Fibroblast of villous mesenchyme (primary cell): Measurements from ENCODE around the gene LIMK2. TPM values are rescaled to one million over a fixed set of nuclear protein-coding genes. Genes with fewer than 3 reads are reported as not detected.
"Not testable (repeated sequence)": the region's sequence is repeated elsewhere in the genome, so short reads cannot be mapped to it uniquely, and the experiment has no call there.

ENCODE experiments used
- DNase-seq: peaks from one replicate; pipeline ENCODE4 v3.0.0-alpha.2; 2010; ENCODE audit warnings: low read depth
- H3K4me3 ChIP-seq: 2 replicates; pipeline ENCODE4 v1.5.1; 2011; ENCODE audit warnings: low read depth, mild to moderate bottlenecking, low read length
- total RNA-seq: library from RNA; depleted of rRNA; stranded (reverse); fragments of >200 nt; gene quantifications from 2 replicates; pipeline ENCODE4 v1.2.3, GENCODE V29; 2012
- TF ChIP-seq, protein P1 (sequence below): IDR thresholded peaks from 2 replicates; pipeline ENCODE4 v1.5.1; 2012; ENCODE audit warnings: low read depth, mild to moderate bottlenecking, low read length; ENCODE audit not compliant: insufficient read depth

The LIMK2 gene
- total RNA-seq, 1 donor, result 50.1 TPM

DNA sequence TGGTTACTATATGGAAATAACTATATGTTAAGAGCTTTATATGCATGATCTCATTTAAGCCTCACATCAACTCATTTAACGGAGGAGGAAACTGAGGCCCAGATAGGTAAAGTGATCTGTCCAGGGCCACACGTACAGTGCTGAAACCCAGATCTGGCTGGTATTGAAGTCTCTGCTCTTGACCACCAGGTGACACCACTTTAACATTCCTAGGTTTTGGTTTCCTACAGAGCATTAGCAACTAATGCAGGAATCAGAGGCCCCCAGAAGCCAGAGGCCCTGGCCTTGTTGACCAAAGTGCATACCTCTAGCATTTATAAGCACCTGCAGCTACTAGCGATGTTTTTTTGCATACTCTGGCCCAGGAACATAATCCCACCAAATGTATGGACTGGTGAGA, 12.9 kb upstream of the LIMK2 start:
- no peak for DNase-seq
- TF ChIP-seq, protein P1, sequence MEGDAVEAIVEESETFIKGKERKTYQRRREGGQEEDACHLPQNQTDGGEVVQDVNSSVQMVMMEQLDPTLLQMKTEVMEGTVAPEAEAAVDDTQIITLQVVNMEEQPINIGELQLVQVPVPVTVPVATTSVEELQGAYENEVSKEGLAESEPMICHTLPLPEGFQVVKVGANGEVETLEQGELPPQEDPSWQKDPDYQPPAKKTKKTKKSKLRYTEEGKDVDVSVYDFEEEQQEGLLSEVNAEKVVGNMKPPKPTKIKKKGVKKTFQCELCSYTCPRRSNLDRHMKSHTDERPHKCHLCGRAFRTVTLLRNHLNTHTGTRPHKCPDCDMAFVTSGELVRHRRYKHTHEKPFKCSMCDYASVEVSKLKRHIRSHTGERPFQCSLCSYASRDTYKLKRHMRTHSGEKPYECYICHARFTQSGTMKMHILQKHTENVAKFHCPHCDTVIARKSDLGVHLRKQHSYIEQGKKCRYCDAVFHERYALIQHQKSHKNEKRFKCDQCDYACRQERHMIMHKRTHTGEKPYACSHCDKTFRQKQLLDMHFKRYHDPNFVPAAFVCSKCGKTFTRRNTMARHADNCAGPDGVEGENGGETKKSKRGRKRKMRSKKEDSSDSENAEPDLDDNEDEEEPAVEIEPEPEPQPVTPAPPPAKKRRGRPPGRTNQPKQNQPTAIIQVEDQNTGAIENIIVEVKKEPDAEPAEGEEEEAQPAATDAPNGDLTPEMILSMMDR, result peak; percentile 24
- H3K4me3 ChIP-seq, result no peak overlapping the region

DNA sequence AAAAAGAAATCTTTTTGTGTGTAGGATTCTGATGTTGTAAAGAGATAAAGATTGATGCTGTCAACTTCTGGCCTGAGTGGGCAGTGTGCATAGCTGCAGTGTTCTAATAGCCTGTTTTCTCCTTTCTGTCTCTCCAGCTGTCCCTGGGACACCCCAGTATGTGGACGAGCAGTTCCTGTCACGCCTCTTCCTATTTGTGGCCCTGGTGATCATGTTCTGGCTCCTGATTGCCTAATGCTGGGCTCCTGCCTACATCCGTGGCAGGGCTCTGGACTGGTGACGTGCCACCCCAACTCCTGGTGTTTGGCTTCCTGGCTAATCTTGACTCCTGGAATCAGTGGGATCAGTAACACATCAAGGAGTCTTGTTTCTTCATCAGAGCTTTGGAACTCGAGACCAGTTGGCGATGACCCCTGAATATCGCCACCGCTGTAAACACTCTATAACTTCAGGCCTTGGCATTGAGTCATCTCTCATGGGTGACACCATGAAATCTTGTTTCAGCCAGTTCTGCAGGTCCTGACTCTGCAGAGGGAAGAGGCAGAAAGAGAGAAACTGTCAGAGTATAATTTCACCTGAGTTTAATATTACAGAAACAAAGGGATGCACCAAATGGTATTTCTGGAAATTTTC, 7.6 kb upstream of the LIMK2 start:
- not testable (repeated sequence) for H3K4me3 ChIP-seq, DNase-seq

DNA sequence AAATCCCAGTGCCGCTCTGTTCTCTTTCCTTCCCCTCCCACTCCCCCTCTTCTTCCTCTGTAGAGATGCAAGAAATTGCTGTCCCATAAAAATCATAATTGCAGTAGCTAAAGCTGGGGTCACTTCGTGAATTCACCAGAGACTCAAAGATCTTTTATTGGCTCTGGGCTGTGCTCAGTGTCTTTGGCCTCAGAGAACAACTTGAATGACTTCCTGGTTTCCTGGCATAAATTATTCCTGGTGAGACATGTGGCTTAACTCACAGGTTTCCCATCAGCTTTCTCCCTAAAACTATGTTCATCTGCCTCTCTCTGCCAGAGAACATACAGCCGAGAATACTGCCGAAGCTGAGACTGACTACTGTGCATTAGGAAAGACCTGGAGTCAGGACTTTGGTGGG, 7.0 kb upstream of the LIMK2 start:
- not testable (repeated sequence) for H3K4me3 ChIP-seq, DNase-seq

DNA sequence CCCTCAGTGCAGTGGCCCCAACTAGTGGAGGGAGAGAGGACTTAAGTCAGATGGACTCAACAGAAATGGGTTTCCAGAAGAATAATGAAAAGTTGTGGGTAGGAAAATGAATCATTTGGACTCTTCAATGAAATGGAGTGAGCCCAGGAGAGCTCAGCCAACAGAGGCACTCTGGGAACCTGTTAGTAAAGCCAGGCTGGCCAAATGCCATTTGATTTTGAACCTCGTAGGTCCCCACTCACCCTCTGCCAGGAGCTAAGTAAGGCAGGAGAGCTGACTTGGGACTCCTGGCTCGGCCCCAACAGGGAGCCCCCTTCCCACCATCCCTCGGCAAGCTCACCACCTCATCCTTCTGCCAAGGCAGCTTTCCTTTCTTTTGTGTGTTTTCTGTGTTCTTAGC, 5.6 kb upstream of the LIMK2 start:
- not testable (repeated sequence) for H3K4me3 ChIP-seq

DNA sequence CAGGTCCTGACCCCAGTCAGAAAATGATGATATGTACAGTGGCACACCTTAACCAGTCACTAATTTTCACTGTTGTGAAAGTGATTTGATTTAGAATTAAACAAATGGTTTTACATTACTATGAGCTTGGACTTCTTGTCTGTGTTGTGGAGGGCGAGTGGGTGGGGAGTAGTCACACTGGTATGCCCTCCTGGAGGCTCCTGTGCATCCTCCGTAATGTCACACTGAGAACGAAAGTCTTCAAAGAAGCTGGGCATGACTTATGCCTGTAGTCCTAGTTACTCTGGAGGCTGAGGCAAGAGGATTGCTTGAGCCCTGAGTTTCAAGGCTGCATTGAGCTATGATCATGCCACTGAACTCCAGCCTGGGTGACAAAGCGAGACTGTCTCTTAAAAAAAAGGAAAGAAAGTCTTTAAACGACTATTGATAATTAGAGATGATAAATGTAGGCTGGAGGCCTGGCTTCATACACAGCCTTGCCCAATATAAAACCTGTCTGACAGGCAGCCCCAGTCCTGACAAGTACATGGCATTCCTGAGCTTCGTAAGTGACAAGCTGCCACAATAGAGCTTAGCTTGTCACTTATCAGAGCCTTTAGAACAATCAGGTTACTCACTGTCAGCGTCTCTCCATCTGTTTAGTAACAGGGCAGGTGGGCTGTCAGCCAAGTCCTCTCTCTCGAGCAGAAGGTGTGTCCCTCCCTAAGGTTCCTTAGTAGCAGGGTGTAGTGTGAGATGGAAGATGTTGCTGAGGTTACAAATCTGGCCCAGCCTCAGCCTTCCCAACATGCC, 5.0 kb upstream of the LIMK2 start:
- no peak for DNase-seq
- TF ChIP-seq, protein P1, result no peak
- no peak overlapping the region for H3K4me3 ChIP-seq

More for the DNA sequence above, 5.6 kb upstream of the LIMK2 start:
- not testable (repeated sequence) for DNase-seq

DNA sequence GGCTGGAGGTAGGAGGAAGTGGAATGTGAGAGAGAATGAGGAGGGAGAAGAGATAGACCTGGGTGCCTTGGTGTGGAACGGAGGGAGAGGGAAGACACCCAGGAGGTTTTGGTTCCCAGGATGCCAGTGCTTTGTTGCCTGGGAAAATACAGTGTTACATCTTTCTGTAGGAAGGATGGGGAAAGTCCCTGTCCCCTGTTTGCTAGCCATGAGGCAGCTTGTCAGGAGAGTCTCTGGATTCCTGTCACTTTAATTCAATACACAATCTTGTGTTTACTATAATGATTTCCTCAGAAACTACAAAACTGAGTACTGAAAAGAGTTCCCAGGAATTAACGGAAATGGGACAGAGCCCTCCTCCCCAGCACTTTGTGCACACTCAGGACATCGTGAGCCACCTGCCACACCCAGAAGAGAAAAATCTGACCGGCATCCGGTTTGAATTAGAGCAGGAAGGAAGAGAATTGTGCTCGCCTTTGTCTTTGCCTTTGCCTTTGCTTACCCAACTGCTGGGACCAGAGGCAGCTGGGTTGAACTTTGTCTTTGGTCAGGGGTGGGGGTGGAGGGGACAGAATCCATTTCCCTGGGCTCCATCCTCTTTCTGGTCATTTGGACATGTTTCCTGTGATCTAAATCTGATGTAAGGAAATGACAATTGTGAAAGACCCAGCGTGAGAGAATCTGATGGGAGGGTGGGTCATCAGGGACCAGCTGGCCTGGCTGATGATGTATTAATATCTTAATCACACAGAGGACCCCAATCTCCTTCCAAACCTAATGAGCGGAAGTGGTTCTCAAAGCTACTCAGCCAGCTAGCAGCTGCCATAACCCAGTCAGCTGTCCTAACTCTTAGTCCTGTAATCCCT, 1.3 kb upstream of the LIMK2 start:
- H3K4me3 ChIP-seq, result no peak overlapping the region
- DNase-seq, result no peak
- TF ChIP-seq, protein P1, result no peak

DNA sequence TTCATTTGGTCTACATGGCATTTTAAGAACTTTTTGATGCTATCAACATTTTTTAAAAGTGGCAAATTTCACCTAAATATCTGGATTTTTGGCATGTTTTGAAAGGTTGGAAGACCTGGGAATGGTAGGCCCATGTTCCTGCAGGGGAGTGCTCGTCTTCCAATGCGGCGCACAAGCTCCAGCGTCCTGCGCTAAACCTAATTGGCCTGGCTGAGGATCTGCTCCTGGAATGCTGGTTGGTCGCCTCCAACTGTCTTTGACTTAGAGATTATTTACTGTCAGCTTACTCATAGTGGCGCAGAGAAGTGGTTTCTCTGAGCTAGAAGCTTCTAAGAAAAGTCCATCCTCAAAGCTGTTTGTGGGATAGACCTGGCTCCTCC, 626 bp upstream of the LIMK2 start:
- TF ChIP-seq, protein P1, result no peak
- peak overlapping the region; percentile 89 for H3K4me3 ChIP-seq
- no peak for DNase-seq
